ENCODE results near the gene EPHA6.

DNA sequence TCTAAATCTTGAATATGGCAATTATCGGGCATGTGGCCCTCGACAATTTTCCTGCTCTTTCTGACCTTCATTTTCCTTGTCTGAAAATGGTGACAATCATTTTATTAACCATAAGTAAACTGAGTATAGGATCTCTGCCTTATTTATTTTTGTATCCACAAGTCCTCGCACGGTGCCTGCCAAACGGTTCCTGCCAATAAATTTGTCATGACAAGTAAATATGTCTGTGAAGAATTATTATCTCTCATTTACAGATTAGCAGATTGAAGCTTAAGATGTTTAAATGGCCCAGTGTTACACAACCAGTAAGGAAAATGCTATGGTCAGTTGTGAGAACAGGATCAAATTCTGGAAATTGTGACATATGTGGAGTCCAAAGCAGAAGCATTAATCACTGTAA is 884.3 kb downstream of the EPHA6 start:
- TF ChIP-seq, protein P1, sequence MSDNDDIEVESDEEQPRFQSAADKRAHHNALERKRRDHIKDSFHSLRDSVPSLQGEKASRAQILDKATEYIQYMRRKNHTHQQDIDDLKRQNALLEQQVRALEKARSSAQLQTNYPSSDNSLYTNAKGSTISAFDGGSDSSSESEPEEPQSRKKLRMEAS (IDR thresholded peaks at IDR 0.05; ENCODE audit: insufficient read depth, insufficient read length): no peak
- TF ChIP-seq EZH2 (IDR thresholded peaks at IDR 0.05; ENCODE audit: borderline replicate concordance, low read depth, low read length, severe bottlenecking): no peak
- TF ChIP-seq POLR2A (IDR thresholded peaks at IDR 0.05; ENCODE audit: low read depth, low read length): no peak
- TF ChIP-seq, protein P2, sequence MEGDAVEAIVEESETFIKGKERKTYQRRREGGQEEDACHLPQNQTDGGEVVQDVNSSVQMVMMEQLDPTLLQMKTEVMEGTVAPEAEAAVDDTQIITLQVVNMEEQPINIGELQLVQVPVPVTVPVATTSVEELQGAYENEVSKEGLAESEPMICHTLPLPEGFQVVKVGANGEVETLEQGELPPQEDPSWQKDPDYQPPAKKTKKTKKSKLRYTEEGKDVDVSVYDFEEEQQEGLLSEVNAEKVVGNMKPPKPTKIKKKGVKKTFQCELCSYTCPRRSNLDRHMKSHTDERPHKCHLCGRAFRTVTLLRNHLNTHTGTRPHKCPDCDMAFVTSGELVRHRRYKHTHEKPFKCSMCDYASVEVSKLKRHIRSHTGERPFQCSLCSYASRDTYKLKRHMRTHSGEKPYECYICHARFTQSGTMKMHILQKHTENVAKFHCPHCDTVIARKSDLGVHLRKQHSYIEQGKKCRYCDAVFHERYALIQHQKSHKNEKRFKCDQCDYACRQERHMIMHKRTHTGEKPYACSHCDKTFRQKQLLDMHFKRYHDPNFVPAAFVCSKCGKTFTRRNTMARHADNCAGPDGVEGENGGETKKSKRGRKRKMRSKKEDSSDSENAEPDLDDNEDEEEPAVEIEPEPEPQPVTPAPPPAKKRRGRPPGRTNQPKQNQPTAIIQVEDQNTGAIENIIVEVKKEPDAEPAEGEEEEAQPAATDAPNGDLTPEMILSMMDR (IDR thresholded peaks at IDR 0.05; ENCODE audit: extremely low read depth in 1 of 2, insufficient read depth in 1 of 2, low read depth in 1 of 2, low read length in 2 of 2): no peak
- no peak for TF ChIP-seq POLR2AphosphoS5 (IDR thresholded peaks at IDR 0.05; ENCODE audit: insufficient read depth, low read depth, low read length)
- TF ChIP-seq JUN (IDR thresholded peaks at IDR 0.05; ENCODE audit: borderline replicate concordance, insufficient read depth, insufficient read length, low read depth): no peak
- no peak for TF ChIP-seq MYC (IDR thresholded peaks at IDR 0.05; ENCODE audit: low read depth, low read length)
- TF ChIP-seq FOS (IDR thresholded peaks at IDR 0.05; ENCODE audit: borderline replicate concordance, insufficient read depth, low read length): no peak
- no peak for TF ChIP-seq GATA2 (IDR thresholded peaks at IDR 0.05; ENCODE audit: insufficient read depth, insufficient read length, low read depth, low read length)

All from endothelial cell of umbilical vein (primary cell).